ENCODE data around the gene DHODH.
"Not testable (repeated sequence)": the region's sequence is repeated elsewhere in the genome, so short reads cannot be mapped to it uniquely, and the experiment has no call there.

The DHODH gene

DNA sequence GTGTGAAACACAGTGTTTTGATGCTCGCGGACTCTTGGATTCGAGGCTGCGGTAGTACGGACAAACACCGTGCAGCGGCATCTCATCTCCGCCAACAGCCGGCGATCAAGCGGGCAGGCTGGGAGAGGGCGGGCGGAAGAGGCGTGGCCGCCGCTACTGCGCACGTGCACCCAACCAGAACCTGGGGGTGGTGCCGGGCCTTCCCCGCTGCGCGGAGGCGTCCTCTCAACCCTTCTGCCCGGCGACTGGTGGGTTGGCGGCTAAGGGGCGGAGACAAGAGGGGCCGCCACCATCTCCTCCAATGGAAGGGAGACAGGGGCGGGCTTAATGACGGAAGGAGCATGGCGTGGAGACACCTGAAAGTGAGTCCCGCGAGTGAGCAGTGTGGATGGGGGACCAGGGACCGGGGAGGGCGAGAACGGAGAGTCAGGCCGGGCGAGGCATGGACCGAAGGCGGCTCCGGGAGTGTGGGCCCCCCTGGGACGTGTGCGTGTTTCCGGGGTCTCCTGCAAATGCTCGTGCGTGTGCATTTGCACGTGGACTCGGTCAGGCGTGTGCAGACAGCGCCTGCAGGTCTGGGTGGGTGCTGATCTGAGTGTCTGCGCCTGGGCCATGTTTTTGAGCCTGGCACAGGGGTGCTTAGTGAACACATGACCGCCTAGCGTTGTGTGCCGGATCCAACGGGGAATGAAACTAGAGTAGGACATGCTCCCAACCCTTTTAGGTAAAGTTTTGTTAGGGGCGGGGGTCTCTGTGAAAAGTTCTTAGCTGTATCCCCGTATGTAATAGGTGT, at the start of gene DHODH:
Gene DHODH, plus strand, starts transcription at position 321 of the 793 bp plus-strand sequence. Its CDS starts 21 bp downstream, at position 342.
- DNase-seq (ENCODE audit: low read depth in 2 of 2): peak; percentile 94 to 98

DNA sequence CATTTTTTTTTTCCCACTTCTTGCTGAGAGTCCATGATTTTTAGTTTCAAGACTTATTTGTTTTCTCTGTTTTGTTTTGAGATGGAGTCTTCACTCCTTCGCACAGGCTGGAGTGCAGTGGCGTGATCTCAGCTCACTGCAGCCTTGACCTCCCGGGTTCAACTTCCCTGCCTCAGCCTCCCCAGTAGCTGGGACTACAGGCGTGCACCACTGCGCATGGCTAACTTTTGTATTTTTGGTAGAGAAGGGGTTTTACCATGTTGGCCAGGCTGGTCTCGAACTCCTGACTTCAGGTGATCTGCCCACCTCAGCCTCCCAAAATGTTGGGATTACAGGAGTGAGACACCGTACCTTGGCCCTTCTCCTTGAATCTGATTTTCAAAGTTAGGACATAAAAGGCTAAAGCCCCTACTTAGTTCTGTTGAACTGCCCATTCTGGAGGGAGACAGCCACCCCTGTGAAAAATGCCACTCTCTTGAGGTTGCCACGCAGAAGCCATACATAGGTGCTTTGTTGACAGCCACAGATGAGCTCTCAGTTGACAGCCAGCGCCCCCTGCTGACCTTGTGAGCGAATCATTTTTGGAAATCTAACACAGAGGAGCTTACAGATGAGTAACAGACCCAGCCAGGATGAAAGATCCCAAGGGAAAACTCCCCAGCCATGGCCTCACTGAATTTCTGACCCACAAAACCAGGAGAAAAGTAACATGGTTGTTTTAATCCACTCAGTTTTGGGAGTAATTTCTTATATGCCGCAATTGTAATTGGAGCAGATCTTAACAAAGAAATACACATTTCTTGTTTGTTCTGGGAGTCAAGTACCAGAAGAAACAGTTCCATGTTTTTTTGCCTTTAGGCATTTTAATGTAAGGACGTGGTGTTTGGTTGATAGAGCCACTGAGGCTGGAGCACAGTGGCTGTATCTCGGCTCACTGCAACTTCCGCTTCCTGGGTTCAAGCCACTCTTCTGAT, 47.2 kb upstream of the DHODH start:
- peak; percentile 55 to 62 for DNase-seq (ENCODE audit: low read depth in 2 of 2)

DNA sequence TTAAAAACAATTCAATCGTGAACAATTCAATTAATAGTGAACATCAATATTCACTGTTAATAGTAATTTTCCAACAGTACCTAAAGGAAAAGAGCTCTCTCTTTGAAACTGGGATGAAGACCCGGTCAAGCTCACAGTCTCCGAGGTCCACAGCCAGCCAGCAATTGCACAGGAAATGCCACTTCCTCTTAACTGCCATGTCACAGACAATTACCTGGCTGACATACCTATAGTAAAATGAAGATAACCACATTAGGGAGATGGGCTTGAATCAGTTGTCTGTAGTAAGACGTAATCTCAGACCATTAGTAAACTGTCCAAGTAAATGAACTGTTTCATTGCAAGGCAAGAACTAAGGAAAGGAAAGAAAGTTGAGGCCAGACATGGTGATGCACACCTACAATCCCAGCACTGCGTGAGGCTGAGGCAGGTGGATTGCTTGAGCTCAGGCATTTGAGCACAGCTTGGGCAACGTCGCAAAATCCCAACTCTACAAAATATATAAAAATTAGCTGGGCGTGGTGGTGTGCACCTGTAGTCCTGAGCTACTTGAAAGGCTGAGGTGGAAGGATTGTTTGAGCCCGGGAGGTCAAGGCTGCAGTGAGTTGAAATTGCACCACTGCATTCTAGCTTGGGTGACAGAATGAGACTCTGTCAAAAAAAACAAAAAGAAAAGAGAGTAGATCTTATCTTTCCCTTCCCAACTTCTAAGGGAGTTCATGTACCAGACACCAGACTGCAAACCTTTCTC, 45.2 kb upstream of the DHODH start:
- no peak for DNase-seq (ENCODE audit: low read depth in 2 of 2)

- no peak for DNase-seq (ENCODE audit: low read depth in 2 of 2)
These were observed 43.3 kb upstream of the DHODH start for GRCh38 chr16:71965223-71965622.

- no peak for DNase-seq (ENCODE audit: low read depth in 2 of 2)
These were observed 41.6 kb upstream of the DHODH start for GRCh38 chr16:71966932-71967331.

DNA sequence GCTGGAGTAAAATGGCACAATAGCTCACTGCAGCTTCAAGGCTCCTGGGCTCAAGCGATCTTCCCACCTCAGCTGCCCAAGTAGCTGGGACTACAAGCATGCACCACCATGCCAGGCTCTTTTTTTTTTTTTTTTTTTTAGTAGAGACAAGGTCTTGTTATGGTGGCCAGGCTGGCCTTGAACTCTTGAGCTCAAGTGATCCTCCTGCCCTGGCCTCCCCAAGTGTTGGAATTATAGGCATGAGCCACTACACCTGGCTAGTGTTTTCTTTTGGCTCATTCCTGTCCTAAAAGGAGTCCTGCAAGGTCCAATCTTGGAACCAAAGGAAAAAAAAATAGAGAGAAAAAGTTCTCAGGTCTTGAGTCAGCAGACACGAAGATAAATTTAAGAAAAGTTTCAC, 39.2 kb upstream of the DHODH start:
- no peak for DNase-seq (ENCODE audit: low read depth in 2 of 2)

GRCh38 chr16:71971571-71971970, 37.0 kb upstream of the DHODH start:
- DNase-seq (ENCODE audit: low read depth in 2 of 2): no peak

DNA sequence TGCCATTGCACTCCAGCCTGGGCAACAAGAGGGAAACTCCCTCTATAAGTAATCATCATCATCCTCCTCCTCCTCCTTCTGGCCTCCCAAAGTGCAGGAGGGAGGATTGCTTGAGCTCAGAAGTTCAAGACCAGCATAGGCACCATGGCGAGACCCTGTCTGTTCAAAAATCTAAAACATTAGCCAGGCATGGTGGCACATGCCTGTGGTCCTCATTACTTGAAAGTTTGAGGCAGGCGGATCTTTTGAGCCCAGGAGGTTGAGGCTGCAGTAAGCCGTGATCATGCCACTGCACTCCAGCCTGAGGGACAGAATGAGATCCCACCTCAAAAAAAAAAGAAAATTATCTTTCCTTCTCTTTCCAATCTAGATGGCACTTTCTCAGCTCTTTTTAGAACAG, 36.2 kb upstream of the DHODH start:
- DNase-seq (ENCODE audit: low read depth in 2 of 2): no peak

DNA sequence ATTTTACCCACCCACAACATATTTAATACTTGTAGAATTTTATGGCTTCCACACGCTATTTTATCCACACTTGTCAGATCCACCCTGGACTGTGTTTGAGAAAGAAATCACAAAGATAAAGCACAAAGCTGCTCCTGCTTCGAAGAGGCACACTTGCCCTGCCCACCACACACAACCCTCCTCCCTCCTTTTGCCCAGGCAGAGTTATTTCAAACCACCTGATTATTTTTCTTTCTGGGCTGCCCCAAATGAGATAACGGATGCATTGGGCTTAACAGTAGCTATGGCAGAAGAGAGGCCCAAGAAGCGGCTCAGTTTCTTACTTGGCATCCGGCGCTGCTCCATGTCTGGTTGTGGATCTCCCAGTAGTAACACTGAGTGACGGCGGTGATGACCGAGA, 35.5 kb upstream of the DHODH start:
- no peak for DNase-seq (ENCODE audit: low read depth in 2 of 2)

- DNase-seq (ENCODE audit: low read depth in 2 of 2): no peak
These were observed 34.3 kb upstream of the DHODH start for GRCh38 chr16:71974068-71974818.

DNA sequence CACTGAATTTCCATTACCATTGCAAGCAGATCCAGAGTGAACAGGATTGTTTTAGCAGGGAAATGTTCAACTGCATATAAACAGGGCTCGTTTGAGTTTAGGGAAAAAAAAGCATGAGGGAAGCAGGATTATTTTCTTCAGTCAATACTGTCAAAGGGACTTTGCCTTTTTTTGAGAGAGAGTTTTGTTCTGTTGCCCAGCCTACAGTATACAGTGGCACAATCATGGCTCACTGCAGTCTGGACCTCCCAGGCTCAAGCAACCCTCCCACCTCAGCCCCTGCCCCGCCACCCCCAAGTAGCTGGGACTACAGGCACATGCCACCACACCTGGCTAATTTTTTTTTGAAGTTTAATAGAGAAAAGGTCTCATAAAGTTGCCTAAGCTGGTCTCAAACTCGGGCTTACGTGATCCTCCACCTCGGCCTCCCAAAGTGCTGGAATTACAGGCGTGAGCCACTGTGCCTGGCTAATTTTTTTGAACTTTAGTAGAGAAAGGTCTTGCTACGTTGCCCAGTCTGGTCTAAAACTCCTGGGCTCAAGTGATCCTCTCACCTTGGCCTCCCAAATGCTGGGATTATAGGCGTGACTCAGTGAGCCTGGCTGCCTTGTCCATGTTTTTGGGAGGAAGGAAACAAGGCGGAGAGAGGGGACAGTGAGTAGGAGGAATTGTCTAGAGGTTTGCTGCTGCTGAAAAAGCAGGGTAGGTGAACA, 23.1 kb upstream of the DHODH start:
- no peak for DNase-seq (ENCODE audit: low read depth in 2 of 2)

DNA sequence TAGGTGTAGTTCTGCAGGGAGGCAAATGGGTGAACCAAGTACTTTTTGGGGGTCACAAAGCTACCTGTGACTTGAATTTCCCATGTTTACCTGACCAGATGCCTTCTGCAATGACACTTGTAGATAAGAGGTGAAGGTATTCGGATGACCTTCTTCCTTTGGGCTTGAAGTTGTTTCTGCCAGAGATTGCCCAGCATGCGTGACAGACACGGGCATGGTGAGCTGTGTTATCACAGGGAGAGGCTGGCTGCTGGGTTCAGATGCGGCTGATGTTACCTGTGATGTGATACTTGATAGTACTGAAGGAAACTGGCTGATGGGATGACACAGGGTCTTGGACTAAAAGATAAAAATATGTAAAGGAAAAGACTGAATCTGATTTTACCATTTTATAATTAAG, 22.4 kb upstream of the DHODH start:
- DNase-seq (ENCODE audit: low read depth in 2 of 2): no peak

- no peak for DNase-seq (ENCODE audit: low read depth in 2 of 2)
These were observed 13.5 kb upstream of the DHODH start for GRCh38 chr16:71995038-71995437.

GRCh38 chr16:71997578-71997977, 11.0 kb upstream of the DHODH start:
- DNase-seq (ENCODE audit: low read depth in 2 of 2): not testable (repeated sequence)

- DNase-seq (ENCODE audit: low read depth in 2 of 2): no peak
These were observed 7.2 kb upstream of the DHODH start for GRCh38 chr16:72001180-72001874.

DNA sequence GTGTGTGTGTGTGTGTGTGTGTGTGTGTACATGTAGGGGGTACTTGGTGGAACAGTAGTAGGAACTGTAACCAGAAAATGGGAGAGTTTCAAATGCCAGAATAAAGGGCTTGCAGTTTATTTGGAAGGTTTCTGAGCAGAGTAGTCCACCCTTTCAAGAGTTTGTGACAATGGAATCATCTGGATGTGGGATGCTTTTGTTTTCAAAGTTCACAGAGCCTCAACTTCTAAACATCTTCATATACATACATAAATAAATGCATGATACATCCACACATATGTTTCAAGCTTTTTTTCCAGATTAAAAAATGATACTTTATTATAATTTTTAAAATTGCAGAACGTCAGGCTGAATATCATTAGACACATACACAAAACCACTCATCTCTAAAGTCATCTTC, 5.9 kb upstream of the DHODH start:
- no peak for DNase-seq (ENCODE audit: low read depth in 2 of 2)

- DNase-seq (ENCODE audit: low read depth in 2 of 2): not testable (repeated sequence)
These were observed 500 bp upstream of the DHODH start for GRCh38 chr16:72008065-72008423.

GRCh38 chr16:72009779-72010178, 1.2 kb downstream of the DHODH start:
- no peak for DNase-seq (ENCODE audit: low read depth in 2 of 2)

- no peak for DNase-seq (ENCODE audit: low read depth in 2 of 2)
These were observed 4.1 kb downstream of the DHODH start for GRCh38 chr16:72012607-72013006.

GRCh38 chr16:72013389-72013788, 4.8 kb downstream of the DHODH start:
- no peak for DNase-seq (ENCODE audit: low read depth in 2 of 2)
